Fibroblast of peridontal ligament (primary cell): ENCODE data around the gene OPCML.
A peak's percentile ranks its signal among the peaks of the same experiment; 100 is the strongest.

Experiments used
- DNase-seq: peaks from one replicate; pipeline ENCODE4 v3.0.0-alpha.2; 2010; ENCODE audit errors: extremely low read depth

The OPCML gene

DNA sequence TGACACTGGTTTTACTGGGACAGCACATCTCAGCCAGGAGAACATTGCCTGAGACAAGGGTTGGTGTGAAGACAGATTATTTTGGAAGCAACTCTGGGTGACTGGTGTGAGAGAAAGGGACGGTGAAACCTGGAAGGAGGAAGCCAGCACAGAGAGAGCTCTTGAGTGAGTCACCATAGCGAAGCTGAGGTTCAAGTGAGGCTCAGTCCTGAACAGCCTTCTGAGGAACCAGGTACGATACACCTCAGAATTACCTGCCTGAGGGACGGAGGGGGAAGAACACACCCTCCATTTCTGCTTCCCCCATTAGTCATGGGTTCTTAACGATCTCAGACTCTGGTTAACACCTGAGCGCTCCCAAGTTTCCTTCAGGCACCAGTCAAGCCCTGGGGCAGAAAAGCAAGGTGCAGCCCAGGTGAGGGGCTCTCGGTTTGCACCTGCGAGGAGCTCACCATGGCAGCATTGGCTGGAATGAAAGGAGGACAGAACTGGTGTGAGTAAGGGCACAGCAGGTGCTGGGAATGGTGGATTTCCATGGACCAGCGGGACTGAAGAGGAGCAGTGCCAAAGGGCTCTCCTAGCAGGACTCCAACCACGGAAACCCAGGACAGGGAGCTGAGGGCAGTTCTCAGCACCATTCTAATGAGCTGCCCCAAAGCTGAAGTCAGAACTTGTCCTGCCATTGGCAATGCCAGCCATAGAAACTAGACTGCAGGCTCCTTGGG lies 459.3 kb downstream of the OPCML start:
- no peak for DNase-seq

DNA sequence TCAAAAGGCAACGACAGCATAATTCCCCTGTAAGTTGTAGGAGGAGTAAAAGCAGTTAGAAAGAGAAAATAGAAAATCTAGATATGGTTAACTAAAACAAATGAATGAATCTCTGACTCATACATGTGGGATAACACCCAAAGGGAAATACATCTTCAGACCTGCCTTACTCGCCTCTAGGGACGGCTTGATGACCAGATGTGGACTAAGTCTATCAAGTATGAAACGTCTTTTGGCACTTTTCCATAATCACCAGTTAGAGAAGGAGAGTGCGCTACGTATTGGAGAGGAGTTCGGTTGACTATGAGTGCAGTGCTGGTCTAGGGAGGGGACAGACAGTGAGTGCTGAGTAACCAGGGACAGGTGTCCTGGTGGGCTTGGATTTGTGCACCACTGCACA lies 459.9 kb downstream of the OPCML start:
- DNase-seq, result no peak

- DNase-seq, result no peak
These were observed 461.5 kb downstream of the OPCML start for GRCh38 chr11:133070791-133071190.

DNA sequence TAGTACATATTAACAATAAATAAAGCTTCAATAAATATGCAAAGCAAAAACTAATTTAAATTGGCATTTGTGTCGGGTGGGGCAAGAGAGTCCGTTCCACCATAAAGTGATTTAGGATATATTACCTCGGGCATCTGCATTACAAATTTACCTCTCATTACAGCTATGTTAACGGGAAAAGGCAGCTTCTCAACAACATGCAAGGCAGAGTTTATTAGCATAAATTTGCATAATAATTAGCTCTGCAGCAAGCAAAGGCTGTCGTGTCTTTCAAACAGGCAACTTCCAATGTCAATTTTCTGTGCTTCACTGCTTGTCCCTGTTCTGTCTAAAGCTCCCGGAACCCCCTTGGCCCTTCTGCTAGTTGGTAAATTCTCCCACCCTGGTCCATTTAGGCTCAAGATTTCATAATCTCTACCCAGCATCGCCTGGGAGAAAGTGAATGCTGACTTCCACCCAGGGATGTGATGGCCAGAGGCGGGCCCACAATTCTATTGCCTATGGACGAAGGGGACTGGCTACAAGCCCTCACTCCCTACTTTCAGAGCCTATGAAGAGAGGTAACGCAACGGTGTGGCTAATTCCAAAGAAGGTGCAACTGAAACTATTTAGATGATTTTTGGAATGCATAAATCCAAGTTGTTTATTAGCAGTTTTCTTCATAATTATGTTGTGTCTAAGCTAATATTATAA lies 462.1 kb downstream of the OPCML start:
- no peak for DNase-seq

GRCh38 chr11:133065847-133066485 lies 466.3 kb downstream of the OPCML start:
- no peak for DNase-seq

DNA sequence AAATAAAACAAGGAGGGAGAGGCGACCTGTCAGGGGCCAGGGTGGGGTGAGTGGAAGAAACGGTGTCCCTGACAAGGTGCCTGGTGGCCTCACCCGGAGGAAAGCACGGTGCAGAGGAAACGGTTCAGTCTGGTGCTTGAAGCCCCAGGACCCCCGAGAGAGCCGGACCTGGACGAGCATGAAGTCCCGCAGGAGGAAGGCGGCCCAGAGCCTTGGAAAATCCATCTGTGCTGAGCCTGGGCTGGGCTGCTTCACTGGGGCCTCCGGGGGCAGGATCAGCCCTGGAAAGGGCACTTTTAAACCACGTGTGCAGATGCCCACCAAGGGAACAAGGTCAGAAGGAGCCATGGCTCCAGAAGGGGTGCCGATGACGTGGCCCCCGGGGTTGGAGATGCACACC lies 467.3 kb downstream of the OPCML start:
- DNase-seq, result no peak

- peak; percentile 31 for DNase-seq
These were observed 468.0 kb downstream of the OPCML start for GRCh38 chr11:133064152-133064877.

DNA sequence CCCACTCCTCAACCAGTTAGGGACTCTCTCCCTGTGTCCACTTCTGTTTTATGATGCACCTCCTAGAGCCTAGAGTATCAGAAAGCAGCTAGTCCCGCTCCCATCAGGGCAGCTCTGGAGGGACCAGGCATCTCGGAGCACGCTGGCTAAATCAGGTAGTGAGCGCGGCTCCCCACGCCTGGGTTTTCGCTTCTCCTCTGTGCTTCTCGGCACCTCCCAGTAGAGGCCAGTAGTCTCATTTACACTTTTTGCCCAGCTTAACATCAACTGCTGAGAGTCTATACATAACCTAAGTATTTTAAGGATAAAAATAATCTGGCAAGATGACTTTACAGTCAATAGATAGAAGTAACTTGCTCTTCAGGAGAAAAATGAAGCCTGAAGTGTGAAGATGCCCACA lies 473.8 kb downstream of the OPCML start:
- no peak for DNase-seq

DNA sequence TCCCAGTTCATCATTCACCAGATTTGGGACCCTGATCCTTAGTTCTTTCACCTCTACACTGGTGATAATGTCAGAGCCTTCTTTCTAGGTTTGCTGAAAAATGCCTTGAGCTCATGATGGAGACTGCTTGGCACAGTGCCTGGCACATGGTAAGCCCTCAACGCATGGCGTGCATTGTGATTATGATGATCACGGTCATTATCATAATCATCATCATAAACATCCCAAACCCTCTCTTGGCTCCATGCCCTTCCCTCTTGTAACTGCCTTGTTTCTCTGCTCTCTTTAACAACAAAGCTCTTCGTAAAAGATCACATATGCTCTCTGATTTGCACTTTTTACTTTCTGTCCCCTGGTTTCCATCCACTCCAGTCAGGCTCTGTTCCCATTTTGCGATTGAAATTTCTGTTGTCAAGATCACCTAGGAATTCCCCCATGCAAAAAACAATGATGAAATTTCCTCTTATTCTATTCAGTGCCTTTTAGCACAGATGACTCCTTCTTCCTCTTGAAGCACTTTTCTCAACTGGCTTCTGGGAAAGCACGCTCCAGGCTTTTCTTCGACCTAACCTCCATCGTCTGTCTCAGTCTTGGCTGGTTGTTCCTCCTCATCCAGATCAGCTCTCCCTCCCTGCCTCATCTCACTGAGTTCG lies 479.1 kb downstream of the OPCML start:
- no peak for DNase-seq

DNA sequence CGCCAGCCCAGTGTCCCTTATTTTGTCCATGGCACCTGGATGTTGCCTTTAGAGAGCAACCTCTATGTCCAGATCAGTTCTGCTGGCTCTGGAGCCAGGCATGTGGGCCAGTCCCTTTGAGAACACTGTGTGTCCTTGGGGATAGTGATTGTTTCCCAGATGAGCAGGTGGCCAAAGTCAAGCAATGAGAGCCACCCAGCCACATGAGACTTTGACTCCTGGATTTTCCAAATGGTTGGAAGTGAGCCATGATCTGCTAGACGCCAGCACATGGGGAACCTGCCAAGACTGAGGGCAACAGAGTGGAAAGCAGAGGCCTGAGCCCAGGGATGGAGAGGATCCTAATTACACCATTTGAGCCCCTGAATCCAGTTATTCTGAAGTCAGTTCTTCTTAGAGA lies 479.8 kb downstream of the OPCML start:
- no peak for DNase-seq

DNA sequence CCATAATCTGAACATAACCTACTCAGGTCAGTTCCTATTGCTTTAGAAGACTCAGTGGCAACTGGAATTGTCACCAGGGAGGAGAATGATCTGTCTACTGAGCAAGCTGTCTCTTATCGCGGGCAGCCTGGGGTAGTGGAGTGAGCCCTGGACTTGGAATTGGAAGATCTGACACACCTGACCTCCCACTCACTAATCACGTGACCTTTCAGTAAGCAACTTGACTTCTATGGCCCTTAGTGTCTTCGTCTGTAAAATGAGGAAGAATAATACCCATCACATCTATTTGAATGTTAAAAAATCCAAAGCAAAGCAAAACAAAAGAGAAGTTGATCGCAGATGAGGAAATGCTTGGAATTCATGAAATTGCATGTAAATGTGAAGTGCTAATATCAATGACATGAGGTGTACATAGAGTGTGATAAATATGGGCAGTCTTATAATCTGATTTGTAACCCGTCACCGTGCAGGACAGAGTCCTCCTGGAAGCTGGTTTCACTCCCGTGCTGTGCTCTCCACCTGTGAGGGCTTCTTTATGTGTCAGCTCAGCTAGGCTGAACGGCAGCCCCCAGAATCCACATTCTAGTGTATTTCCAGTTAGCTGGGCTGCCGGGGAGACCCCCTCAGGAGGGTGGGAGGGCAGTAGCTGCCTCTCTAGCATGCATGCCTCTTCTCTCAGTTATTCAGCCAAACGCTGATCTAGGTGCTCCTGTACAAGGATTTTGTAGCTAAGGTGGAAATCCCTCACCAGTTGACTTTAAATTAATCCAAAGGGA lies 482.9 kb downstream of the OPCML start:
- no peak for DNase-seq

DNA sequence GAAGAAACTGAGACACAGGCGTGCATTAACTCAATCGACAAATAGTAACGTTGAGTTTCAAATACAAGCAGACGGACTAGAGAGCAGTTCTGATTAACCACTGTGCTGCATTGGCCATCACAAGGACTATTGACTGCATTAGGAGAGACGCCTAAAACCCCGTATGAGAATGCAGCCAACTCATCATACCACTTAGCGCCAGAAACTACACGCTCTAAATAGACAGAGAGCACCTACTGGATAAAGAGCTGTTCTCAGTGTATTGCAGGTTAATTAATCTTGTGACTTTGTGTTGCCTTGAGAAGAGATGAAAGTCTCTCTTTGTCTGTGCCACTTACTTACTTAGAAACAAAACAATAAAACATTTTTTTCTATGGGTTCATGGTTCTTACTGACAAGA lies 484.0 kb downstream of the OPCML start:
- DNase-seq, result no peak

GRCh38 chr11:133047771-133048115 lies 484.6 kb downstream of the OPCML start:
- no peak for DNase-seq

DNA sequence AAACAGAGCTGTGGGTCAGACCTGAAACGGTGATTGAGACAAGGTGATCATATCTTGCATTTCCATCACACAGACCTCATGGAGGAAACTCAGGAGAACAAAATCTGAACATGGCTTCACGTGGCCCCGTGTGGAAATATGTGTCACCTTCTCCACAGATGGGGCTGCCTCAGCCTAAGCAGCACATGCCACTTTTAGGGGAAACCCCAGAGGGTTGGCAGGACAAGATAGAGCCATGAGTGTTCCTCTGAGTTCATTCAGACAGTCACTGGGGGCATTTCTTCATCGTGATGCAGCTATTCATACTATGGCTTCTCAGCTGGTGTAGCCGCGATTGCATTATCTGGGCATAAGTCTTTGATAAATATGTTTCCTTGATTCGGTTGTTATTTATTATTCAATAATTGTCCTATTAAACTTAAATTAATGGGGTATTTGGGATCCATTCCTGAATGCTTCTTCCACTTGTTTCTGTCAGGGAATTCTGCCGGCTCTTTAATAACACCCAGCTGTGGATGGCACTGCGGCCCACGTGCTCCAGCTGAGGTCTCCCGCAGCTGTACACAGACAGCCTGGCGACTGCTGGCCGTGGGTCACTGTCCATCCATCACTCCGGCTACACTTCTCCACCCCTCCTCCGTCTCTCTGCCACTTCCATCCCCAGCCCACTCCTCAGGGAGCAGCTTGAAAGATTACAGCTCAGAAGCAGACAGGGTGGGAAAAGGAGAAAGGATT lies 485.1 kb downstream of the OPCML start:
- no peak for DNase-seq

DNA sequence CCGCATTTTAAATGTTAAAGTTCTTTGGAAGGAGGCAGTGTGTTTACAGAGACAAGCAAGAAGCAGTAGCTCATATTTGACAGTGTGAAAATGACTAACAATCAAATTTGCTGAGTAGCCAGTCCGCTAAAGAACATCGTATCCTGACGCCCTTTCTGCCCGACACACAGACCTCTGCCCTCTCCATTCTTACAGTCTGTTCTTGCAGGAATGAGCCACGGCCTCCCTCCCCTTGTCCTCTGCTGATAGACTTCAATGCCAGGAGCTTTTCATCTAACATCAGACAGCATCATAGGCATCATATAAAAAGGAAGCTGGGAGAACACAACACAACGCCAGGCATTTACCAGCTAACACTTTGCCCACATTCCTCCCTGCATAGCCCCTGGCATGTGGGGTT lies 486.0 kb downstream of the OPCML start:
- no peak for DNase-seq

DNA sequence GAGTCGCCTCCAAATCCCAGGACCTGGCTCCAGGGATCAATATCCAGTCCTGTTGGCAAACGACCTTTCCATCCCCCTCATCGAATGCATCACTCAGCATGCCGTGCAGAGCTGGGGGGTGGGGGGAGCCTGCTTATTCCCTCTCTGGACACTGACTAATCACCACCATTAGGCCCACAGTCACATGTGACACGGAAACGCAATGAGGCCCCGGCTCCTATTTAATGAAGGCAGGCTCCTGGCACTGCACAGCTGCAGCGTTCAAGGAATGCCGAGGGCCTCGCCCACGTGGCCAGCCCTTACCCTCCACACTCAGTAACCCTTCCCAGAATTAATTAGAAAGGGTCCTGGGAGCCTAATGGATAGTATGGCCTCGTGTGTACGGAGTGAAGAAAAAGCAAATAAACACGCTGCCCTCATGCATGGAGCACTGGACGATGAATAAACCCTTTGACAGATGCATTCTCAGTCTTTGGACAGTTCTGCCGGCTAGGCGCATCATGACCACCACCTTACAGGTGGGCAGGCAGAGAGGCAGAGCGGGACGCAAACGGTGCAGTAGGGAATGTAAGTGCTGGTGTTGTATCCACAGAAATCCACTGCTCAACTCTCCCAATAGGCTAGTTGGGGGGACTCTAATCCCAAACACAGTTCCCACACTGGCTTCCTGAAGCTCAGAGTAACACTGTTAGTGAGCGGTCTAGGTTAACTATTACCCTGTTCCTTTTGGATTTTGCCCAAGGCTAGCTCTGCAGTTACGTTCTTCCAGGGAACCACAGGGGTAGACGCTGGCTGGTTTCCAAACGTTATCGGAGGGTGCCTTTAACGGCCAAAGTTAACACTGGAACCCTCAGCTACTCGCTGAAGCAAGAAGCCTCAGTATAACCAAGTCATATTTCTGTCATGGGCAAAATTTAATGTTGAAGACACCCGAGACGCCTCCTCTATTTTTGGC lies 490.1 kb downstream of the OPCML start:
- no peak for DNase-seq

GRCh38 chr11:133041181-133041580 lies 491.1 kb downstream of the OPCML start:
- DNase-seq, result no peak

DNA sequence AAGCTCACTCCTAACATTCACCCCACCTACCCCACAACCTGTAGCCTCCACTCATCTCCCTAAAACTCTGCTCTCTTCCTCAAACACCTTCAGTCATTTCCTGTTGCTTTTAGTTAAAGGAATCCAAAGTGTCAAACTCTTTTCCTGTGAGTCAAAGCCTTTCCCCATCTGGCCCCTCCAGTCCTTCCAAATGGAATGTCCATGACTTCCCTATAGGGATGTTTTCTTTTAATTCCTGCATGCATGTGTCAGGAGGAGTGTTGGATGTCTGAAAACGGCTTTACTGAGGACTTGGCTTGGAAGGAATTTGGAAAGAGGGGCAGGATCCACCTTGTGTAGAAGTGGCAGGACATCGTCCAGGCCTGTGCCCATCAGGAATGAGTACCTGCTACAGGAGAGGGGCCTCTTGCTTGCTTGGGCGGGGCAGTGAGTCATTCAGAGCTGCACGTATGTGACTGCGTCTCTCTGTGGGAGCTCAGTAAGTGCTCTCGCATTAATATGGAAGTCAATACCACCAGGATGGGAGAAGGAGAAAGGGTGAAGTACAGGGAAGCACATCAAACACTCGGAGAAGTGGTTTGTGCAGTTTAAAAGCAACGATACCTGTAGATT lies 491.9 kb downstream of the OPCML start:
- no peak for DNase-seq

- no peak for DNase-seq
These were observed 493.5 kb downstream of the OPCML start for GRCh38 chr11:133038850-133039249.
